ENCODE measurements around the gene RARB.
A peak's percentile ranks its signal among the peaks of the same experiment; 100 is the strongest.

RARB gene

DNA sequence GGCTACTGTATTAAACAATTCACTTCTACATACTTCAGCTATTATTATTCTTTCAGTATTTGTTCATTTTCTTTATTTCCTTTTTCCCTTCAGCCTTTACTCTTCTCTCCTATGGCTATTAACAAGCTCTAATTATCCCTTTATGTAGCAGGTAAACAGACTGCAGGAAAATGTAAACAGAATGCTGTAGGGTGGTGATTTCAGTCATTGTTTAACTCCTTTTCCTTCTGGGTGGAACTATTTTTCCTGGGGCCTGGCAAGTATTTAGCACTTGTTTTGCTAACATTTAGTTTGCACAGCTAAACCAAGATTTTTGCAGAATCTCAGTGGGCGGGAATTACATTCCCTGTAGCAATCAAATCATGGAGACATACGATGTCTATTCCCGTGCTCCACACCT is 14.4 kb downstream of the RARB start:
- no peaks in the 10 kb centered on the region for H3K27me3 ChIP-seq (replicated peaks)
- peaks cover 6% of the 10 kb centered on the region for H3K36me3 ChIP-seq (replicated peaks)
- no peak overlapping the region for H3K4me3 ChIP-seq (ENCODE audit: low read depth, low read length)
- in situ Hi-C loops (cut with HindIII; ENCODE audit: low pct_ligation_motif_present, low sequenced_read_pairs), result no loop called here
- TF ChIP-seq CTCF (IDR thresholded peaks at IDR 0.05; ENCODE audit: low read depth, low read length, missing control alignments), result no peak
- H3K27ac ChIP-seq, result no peak overlapping the region
- no peak for DNase-seq

GRCh38 chr3:25444273-25444672 is 16.2 kb downstream of the RARB start:
- no peak for DNase-seq
- peaks cover 6% of the 10 kb centered on the region for H3K36me3 ChIP-seq (replicated peaks)
- no peaks in the 10 kb centered on the region for H3K27me3 ChIP-seq (replicated peaks)
- no peak overlapping the region for H3K27ac ChIP-seq
- no peak for TF ChIP-seq CTCF (IDR thresholded peaks at IDR 0.05; ENCODE audit: low read depth, low read length, missing control alignments)
- no peak overlapping the region for H3K4me3 ChIP-seq (ENCODE audit: low read depth, low read length)
- in situ Hi-C loops (cut with HindIII; ENCODE audit: low pct_ligation_motif_present, low sequenced_read_pairs), result no loop called here

DNA sequence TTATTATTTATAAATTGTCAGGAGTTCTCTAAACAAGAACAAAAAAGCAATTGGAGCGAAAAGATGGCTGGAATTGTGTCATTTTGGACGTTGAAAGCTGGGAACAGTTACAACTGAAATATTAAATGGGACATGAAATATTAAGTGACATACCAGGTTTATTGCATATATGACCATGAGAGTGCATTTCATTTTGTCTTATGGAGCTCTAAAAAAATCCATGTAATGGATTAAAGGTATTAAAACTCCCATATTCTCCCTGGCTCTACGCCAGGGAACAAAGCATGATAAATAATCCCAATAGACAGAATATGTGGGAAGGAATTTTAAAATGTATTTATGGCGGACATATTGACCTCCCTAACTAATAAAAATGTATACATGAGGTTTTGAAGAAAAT is 17.7 kb downstream of the RARB start:
- no peaks in the 10 kb centered on the region for H3K27me3 ChIP-seq (replicated peaks)
- in situ Hi-C loops (cut with HindIII; ENCODE audit: low pct_ligation_motif_present, low sequenced_read_pairs), result no loop called here
- TF ChIP-seq CTCF (IDR thresholded peaks at IDR 0.05; ENCODE audit: low read depth, low read length, missing control alignments), result no peak
- peaks cover 11% of the 10 kb centered on the region for H3K36me3 ChIP-seq (replicated peaks)
- H3K4me3 ChIP-seq (ENCODE audit: low read depth, low read length), result no peak overlapping the region
- DNase-seq, result no peak
- H3K27ac ChIP-seq, result no peak overlapping the region

- H3K36me3 ChIP-seq (replicated peaks), result peaks cover 7% of the 10 kb centered on the region
- no peak overlapping the region for H3K4me3 ChIP-seq (ENCODE audit: low read depth, low read length)
- in situ Hi-C loops (cut with HindIII; ENCODE audit: low pct_ligation_motif_present, low sequenced_read_pairs), result no loop called here
- H3K27ac ChIP-seq, result peak overlapping the region; percentile 13
- H3K27me3 ChIP-seq (replicated peaks), result no peaks in the 10 kb centered on the region
- no peak for TF ChIP-seq CTCF (IDR thresholded peaks at IDR 0.05; ENCODE audit: low read depth, low read length, missing control alignments)
- DNase-seq, result no peak
Observed at GRCh38 chr3:25447285-25447684, 19.2 kb downstream of the RARB start.

GRCh38 chr3:25447925-25448324 is 19.9 kb downstream of the RARB start:
- Histone ChIP-seq H3K4me3 (ENCODE audit: low read depth, low read length) (no peak overlapping the region), H3K27ac (peak overlapping the region; percentile 67), H3K36me3 (replicated peaks) (peaks cover 10% of the 10 kb centered on the region), H3K27me3 (replicated peaks) (no peaks in the 10 kb centered on the region)
- in situ Hi-C loops (cut with HindIII; ENCODE audit: low pct_ligation_motif_present, low sequenced_read_pairs), result no loop called here
- no peak for DNase-seq
- TF ChIP-seq CTCF (IDR thresholded peaks at IDR 0.05; ENCODE audit: low read depth, low read length, missing control alignments), result no peak
